Spinal cord (tissue), 10 donors: ENCODE results near the gene BOD1. TPM values are rescaled to one million over a fixed set of nuclear protein-coding genes. Genes with fewer than 3 reads are reported as not detected.
"Not testable (repeated sequence)": the region's sequence is repeated elsewhere in the genome, so short reads cannot be mapped to it uniquely, and the experiment has no call there.

ENCODE experiments used
- DNase-seq, 6 donors: peaks; one replicate each; pipeline versions ENCODE4 v3.0.0 to v3.0.0-alpha.2; 2013 to 2015; ENCODE audit warnings: low spot score in 6 of 6, low read depth in 4 of 6
- H3K27ac ChIP-seq: one replicate; pipeline ENCODE4 v1.5.1; 2013; ENCODE audit warnings: low read depth, low read length, control low read depth
- H3K27me3 ChIP-seq: one replicate; pipeline ENCODE4 v1.6.1; 2013; ENCODE audit warnings: low read length; ENCODE audit not compliant: control insufficient read depth, insufficient read depth
- H3K36me3 ChIP-seq: one replicate; pipeline ENCODE4 v1.6.1; 2013; ENCODE audit warnings: low read length; ENCODE audit not compliant: control insufficient read depth, insufficient read depth
- H3K4me1 ChIP-seq: one replicate; pipeline ENCODE4 v1.6.1; 2013; ENCODE audit warnings: low read length; ENCODE audit not compliant: control insufficient read depth, insufficient read depth
- H3K4me3 ChIP-seq: one replicate; pipeline ENCODE4 v1.5.1; 2013; ENCODE audit warnings: low read depth, low read length, control low read depth
- H3K9me3 ChIP-seq: one replicate; pipeline ENCODE4 v1.6.1; 2013; ENCODE audit warnings: low read length; ENCODE audit not compliant: control insufficient read depth, insufficient read depth
- WGBS: methylation state at CpG from one replicate; pipeline ENCODE4 v1.1.5; 2013; ENCODE audit warnings: missing lambda C conversion rate; ENCODE audit not compliant: insufficient coverage; 5-methylcytosine and 5-hydroxymethylcytosine counted together
- polyA plus RNA-seq, 2 donors: library from polyadenylated mRNA; unstranded; fragments of 120-200 nt; gene quantifications; one replicate each; pipeline ENCODE4 v1.2.1, GENCODE V29; 2013; ENCODE audit not compliant: insufficient read length in 2 of 2
- total RNA-seq, 2 donors: library from RNA; depleted of rRNA in 1 of 2; stranded (reverse); fragments of 120-200 nt in 1 of 2; fragments of >200 nt in 1 of 2; gene quantifications; one replicate each; pipeline versions ENCODE4 v1.2.3 to v1.2.4, GENCODE V29; 2013 to 2014
- donor health status: healthy.

BOD1 gene
- total and polyA plus RNA-seq, 4 donors = 39.2 to 78.4 (median 74.8) TPM

GRCh38 chr5:173602423-173602822 lies 14.0 kb downstream of the BOD1 start:
- Histone ChIP-seq H3K4me1 (peaks cover 8% of the 10 kb centered on the region), H3K4me3 (no peak overlapping the region), H3K27ac (no peak overlapping the region), H3K27me3 (no peaks in the 10 kb centered on the region), H3K9me3 (no peaks in the 10 kb centered on the region), H3K36me3 (peaks cover 23% of the 10 kb centered on the region)
- no CpG with 5 or more reads among the region's 6 CpGs for WGBS
- no peak for DNase-seq

- Histone ChIP-seq H3K27me3 (no peaks in the 10 kb centered on the region), H3K36me3 (peaks cover 12% of the 10 kb centered on the region), H3K4me3 (no peak overlapping the region), H3K27ac (no peak overlapping the region), H3K4me1 (peaks cover 8% of the 10 kb centered on the region), H3K9me3 (no peaks in the 10 kb centered on the region)
- DNase-seq = no peak
- WGBS = 94% methylated on average over 4 of the region's 4 CpGs
Measured at GRCh38 chr5:173598686-173599085, 17.8 kb downstream of the BOD1 start.

- no peak overlapping the region for H3K27ac ChIP-seq
- H3K4me1 ChIP-seq = peaks cover 8% of the 10 kb centered on the region
- H3K27me3 ChIP-seq = no peaks in the 10 kb centered on the region
- 88% methylated on average over 1 of the region's 1 CpG for WGBS
- H3K9me3 ChIP-seq = peaks cover 6% of the 10 kb centered on the region
- no peak for DNase-seq
- H3K4me3 ChIP-seq = no peak overlapping the region
- H3K36me3 ChIP-seq = peaks cover 15% of the 10 kb centered on the region
Measured at GRCh38 chr5:173597304-173597703, 19.1 kb downstream of the BOD1 start.

- Histone ChIP-seq H3K9me3 (peaks cover 9% of the 10 kb centered on the region), H3K4me1 (peaks cover 13% of the 10 kb centered on the region), H3K4me3 (no peak overlapping the region), H3K27ac (no peak overlapping the region), H3K36me3 (peaks cover 15% of the 10 kb centered on the region), H3K27me3 (no peaks in the 10 kb centered on the region)
- 43% methylated on average over 2 of the region's 3 CpGs for WGBS
- DNase-seq = no peak
Measured at GRCh38 chr5:173595841-173596240, 20.6 kb downstream of the BOD1 start.

GRCh38 chr5:173594061-173594460 lies 22.4 kb downstream of the BOD1 start:
- peaks cover 15% of the 10 kb centered on the region for H3K36me3 ChIP-seq
- DNase-seq = no peak
- no peaks in the 10 kb centered on the region for H3K27me3 ChIP-seq
- peaks cover 9% of the 10 kb centered on the region for H3K9me3 ChIP-seq
- no peak overlapping the region for H3K4me3 ChIP-seq
- WGBS = 90% methylated on average over 2 of the region's 3 CpGs
- peaks cover 20% of the 10 kb centered on the region for H3K4me1 ChIP-seq
- H3K27ac ChIP-seq = no peak overlapping the region

GRCh38 chr5:173592050-173592669 lies 24.3 kb downstream of the BOD1 start:
- Histone ChIP-seq H3K27ac (no peak overlapping the region), H3K36me3 (peaks cover 8% of the 10 kb centered on the region), H3K27me3 (no peaks in the 10 kb centered on the region), H3K4me1 (peaks cover 12% of the 10 kb centered on the region), H3K4me3 (no peak overlapping the region), H3K9me3 (peaks cover 9% of the 10 kb centered on the region)
- no peak for DNase-seq
- WGBS = 43% methylated on average over 1 of the region's 2 CpGs

- Histone ChIP-seq H3K27me3 (no peaks in the 10 kb centered on the region), H3K36me3 (peaks cover 2% of the 10 kb centered on the region), H3K27ac (peak overlapping the region; percentile 44), H3K4me3 (no peak overlapping the region), H3K4me1 (peaks cover 12% of the 10 kb centered on the region), H3K9me3 (peaks cover 9% of the 10 kb centered on the region)
- DNase-seq = peak in 3 of 6 donors; percentile 25 to 72 (median 48)
- 57% methylated on average over 11 of the region's 11 CpGs for WGBS
Measured at GRCh38 chr5:173591056-173591514, 25.4 kb downstream of the BOD1 start.

- peak overlapping the region; percentile 44 for H3K27ac ChIP-seq
Measured at GRCh38 chr5:173590436-173591055, 25.9 kb downstream of the BOD1 start.

GRCh38 chr5:173586133-173586532 lies 30.3 kb downstream of the BOD1 start:
- no CpG with 5 or more reads among the region's 3 CpGs for WGBS
- H3K27me3 ChIP-seq, DNase-seq: not testable (repeated sequence)

More at GRCh38 chr5:173590436-173591055, 25.9 kb downstream of the BOD1 start:
- Histone ChIP-seq H3K9me3 (peaks cover 9% of the 10 kb centered on the region), H3K4me3 (no peak overlapping the region), H3K4me1 (peaks cover 12% of the 10 kb centered on the region), H3K36me3 (peaks cover 2% of the 10 kb centered on the region), H3K27me3 (no peaks in the 10 kb centered on the region)
- peak in 1 of 6 donors; percentile 38 for DNase-seq
- 51% methylated on average over 6 of the region's 8 CpGs for WGBS

GRCh38 chr5:173583346-173583745 lies 33.1 kb downstream of the BOD1 start:
- peaks cover 7% of the 10 kb centered on the region for H3K4me1 ChIP-seq
- H3K9me3 ChIP-seq = no peaks in the 10 kb centered on the region
- no peak overlapping the region for H3K27ac ChIP-seq
- no peak overlapping the region for H3K4me3 ChIP-seq
- no peaks in the 10 kb centered on the region for H3K27me3 ChIP-seq
- H3K36me3 ChIP-seq = no peaks in the 10 kb centered on the region
- DNase-seq = peak in 1 of 6 donors; percentile 17
- WGBS = 81% methylated on average over 2 of the region's 2 CpGs

More at GRCh38 chr5:173586133-173586532, 30.3 kb downstream of the BOD1 start:
- H3K27ac ChIP-seq, H3K36me3 ChIP-seq, H3K9me3 ChIP-seq, H3K4me3 ChIP-seq: not testable (repeated sequence)
- peaks cover 17% of the 10 kb centered on the region for H3K4me1 ChIP-seq
